ENCODE results near the gene SLC24A3.
A peak's percentile ranks its signal among the peaks of the same experiment; 100 is the strongest.

Gene SLC24A3

DNA sequence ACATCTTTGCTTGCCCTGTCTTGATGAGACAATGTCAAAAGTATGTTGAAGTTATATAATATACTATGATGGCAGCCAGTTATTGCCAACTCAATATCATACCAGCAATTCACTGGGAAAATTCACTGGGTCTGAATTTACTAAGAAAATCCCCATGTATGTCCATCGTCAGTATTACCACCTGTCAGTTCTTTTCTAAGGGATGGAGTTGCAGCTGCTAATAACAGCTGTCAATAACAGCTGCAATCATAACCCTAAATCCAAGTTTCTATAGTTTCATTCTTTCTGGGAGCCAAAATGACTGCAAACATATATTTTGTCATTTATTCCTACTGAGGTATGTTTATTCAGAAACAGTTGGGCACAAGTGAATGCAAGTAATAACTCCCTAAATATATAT, 413.0 kb downstream of the SLC24A3 start:
- Histone ChIP-seq H3K27me3 (ENCODE audit: insufficient read depth, low read length) (no peaks in the 10 kb centered on the region), H4K8ac (ENCODE audit: low read depth, low read length) (no peak overlapping the region), H2BK5ac (ENCODE audit: low read depth, low read length, poor library complexity) (no peak overlapping the region), H3K14ac (ENCODE audit: low read length) (no peak overlapping the region), H3K18ac (ENCODE audit: low read length) (no peak overlapping the region), H4K91ac (ENCODE audit: low read depth, low read length) (no peak overlapping the region), H3K4me1 (ENCODE audit: control insufficient read depth in 1 of 2, insufficient read depth in 2 of 2, low read length in 2 of 2) (no peaks in the 10 kb centered on the region), H3K9me3 (ENCODE audit: insufficient read depth, low read depth, low read length) (no peaks in the 10 kb centered on the region), H2AK5ac (ENCODE audit: low read length) (no peak overlapping the region), H2BK12ac (ENCODE audit: low read length) (no peak overlapping the region), H3K79me2 (ENCODE audit: control insufficient read depth, insufficient read depth, low read length, poor library complexity) (no peaks in the 10 kb centered on the region), H4K12ac (ENCODE audit: low read depth, low read length) (no peak overlapping the region), H3K36me3 (ENCODE audit: control insufficient read depth in 1 of 2, insufficient read depth in 2 of 2, low read length in 2 of 2) (no peaks in the 10 kb centered on the region), H3K4ac (ENCODE audit: low read depth, low read length) (no peak overlapping the region), H3K79me1 (ENCODE audit: low read length) (no peaks in the 10 kb centered on the region), H3K27ac (ENCODE audit: low read depth, low read length) (no peak overlapping the region), H3K23ac (ENCODE audit: low read length) (no peak overlapping the region), H2AFZ (ENCODE audit: insufficient read depth, low read length, poor library complexity) (no peak overlapping the region), H3K4me2 (ENCODE audit: low read length) (no peak overlapping the region), H3K4me3 (ENCODE audit: low read depth, low read length) (no peak overlapping the region), H3K9ac (ENCODE audit: low read length) (no peak overlapping the region), H2BK120ac (ENCODE audit: insufficient read depth, low read length, poor library complexity) (no peak overlapping the region)
- DNase-seq: no peak
- WGBS (ENCODE audit: extremely low coverage, insufficient coverage, insufficient read length): no CpG with 5 or more reads among the region's 1 CpG

DNA sequence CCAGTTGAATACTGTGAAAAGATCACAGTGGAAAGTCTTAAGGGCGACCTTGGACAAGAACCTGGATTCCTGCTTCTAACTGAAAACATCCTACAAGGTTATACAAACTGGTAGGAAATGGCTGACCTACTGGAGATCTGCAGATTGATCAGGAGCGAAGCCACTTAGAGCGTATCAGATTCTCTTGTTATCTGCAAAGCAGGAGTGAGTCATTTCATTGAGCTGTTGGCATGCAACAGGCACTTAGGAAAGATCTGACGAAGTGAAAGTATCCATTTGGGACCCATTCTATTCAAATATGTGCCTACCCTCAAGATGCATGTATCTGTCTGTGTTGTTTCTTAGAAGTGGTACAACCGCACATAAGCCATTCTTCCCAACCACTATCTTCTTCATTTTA, 414.5 kb downstream of the SLC24A3 start:
- H3K9ac ChIP-seq (ENCODE audit: low read length): no peak overlapping the region
- H3K18ac ChIP-seq (ENCODE audit: low read length): no peak overlapping the region
- no peak overlapping the region for H2AFZ ChIP-seq (ENCODE audit: insufficient read depth, low read length, poor library complexity)
- H3K23ac ChIP-seq (ENCODE audit: low read length): no peak overlapping the region
- H2AK5ac ChIP-seq (ENCODE audit: low read length): no peak overlapping the region
- no peaks in the 10 kb centered on the region for H3K36me3 ChIP-seq (ENCODE audit: control insufficient read depth in 1 of 2, insufficient read depth in 2 of 2, low read length in 2 of 2)
- no peaks in the 10 kb centered on the region for H3K27me3 ChIP-seq (ENCODE audit: insufficient read depth, low read length)
- H3K14ac ChIP-seq (ENCODE audit: low read length): no peak overlapping the region
- H3K27ac ChIP-seq (ENCODE audit: low read depth, low read length): no peak overlapping the region
- no peaks in the 10 kb centered on the region for H3K79me1 ChIP-seq (ENCODE audit: low read length)
- H3K79me2 ChIP-seq (ENCODE audit: control insufficient read depth, insufficient read depth, low read length, poor library complexity): no peaks in the 10 kb centered on the region
- no peak overlapping the region for H2BK120ac ChIP-seq (ENCODE audit: insufficient read depth, low read length, poor library complexity)
- no CpG with 5 or more reads among the region's 5 CpGs for WGBS (ENCODE audit: extremely low coverage, insufficient coverage, insufficient read length)
- no peak overlapping the region for H4K12ac ChIP-seq (ENCODE audit: low read depth, low read length)
- no peaks in the 10 kb centered on the region for H3K4me1 ChIP-seq (ENCODE audit: control insufficient read depth in 1 of 2, insufficient read depth in 2 of 2, low read length in 2 of 2)
- peak in 1 of 2 donors; percentile 54 for DNase-seq
- H3K9me3 ChIP-seq (ENCODE audit: insufficient read depth, low read depth, low read length): no peaks in the 10 kb centered on the region
- H3K4me2 ChIP-seq (ENCODE audit: low read length): no peak overlapping the region
- no peak overlapping the region for H4K8ac ChIP-seq (ENCODE audit: low read depth, low read length)
- H4K91ac ChIP-seq (ENCODE audit: low read depth, low read length): no peak overlapping the region
- H3K4me3 ChIP-seq (ENCODE audit: low read depth, low read length): no peak overlapping the region
- no peak overlapping the region for H2BK5ac ChIP-seq (ENCODE audit: low read depth, low read length, poor library complexity)
- H2BK12ac ChIP-seq (ENCODE audit: low read length): no peak overlapping the region
- no peak overlapping the region for H3K4ac ChIP-seq (ENCODE audit: low read depth, low read length)

DNA sequence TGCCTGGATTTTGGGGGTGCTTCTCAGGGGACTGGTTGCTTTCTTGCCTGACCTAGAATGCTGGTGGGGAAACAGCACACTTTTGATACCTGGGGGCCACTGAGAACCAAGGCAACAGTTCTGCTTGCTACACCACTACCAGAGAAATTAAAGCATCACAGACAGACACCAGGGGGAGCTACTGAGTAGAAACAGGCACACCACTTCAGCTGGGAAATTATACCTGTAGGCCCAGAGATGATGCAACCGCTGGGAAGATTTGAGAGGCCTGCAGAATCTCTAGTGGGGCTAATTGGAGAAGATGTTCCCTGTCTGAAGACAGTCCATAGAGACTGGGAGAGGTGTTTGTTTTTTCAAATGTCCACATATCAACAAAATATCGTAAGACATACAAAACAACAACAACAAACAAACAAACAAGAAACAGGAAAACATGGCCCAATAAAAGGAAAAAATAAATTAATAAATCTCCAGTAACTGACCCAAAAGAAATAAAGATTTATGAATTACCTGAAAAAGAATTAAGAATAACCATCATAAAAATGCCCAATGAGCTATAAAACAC, 416.2 kb downstream of the SLC24A3 start:
- H3K4me3 ChIP-seq (ENCODE audit: low read depth, low read length): no peak overlapping the region
- no peak overlapping the region for H2AFZ ChIP-seq (ENCODE audit: insufficient read depth, low read length, poor library complexity)
- no peak overlapping the region for H3K27ac ChIP-seq (ENCODE audit: low read depth, low read length)
- H2BK120ac ChIP-seq (ENCODE audit: insufficient read depth, low read length, poor library complexity): no peak overlapping the region
- H3K79me1 ChIP-seq (ENCODE audit: low read length): no peaks in the 10 kb centered on the region
- no peak overlapping the region for H4K8ac ChIP-seq (ENCODE audit: low read depth, low read length)
- WGBS (ENCODE audit: extremely low coverage, insufficient coverage, insufficient read length): no CpG with 5 or more reads among the region's 2 CpGs
- H3K14ac ChIP-seq (ENCODE audit: low read length): no peak overlapping the region
- no peak overlapping the region for H3K23ac ChIP-seq (ENCODE audit: low read length)
- peak; percentile 64 to 92 for DNase-seq
- no peaks in the 10 kb centered on the region for H3K79me2 ChIP-seq (ENCODE audit: control insufficient read depth, insufficient read depth, low read length, poor library complexity)
- no peak overlapping the region for H2AK5ac ChIP-seq (ENCODE audit: low read length)
- H3K18ac ChIP-seq (ENCODE audit: low read length): no peak overlapping the region
- H3K4ac ChIP-seq (ENCODE audit: low read depth, low read length): no peak overlapping the region
- no peak overlapping the region for H2BK5ac ChIP-seq (ENCODE audit: low read depth, low read length, poor library complexity)
- H4K91ac ChIP-seq (ENCODE audit: low read depth, low read length): no peak overlapping the region
- no peaks in the 10 kb centered on the region for H3K36me3 ChIP-seq (ENCODE audit: control insufficient read depth in 1 of 2, insufficient read depth in 2 of 2, low read length in 2 of 2)
- no peaks in the 10 kb centered on the region for H3K9me3 ChIP-seq (ENCODE audit: insufficient read depth, low read depth, low read length)
- H3K9ac ChIP-seq (ENCODE audit: low read length): no peak overlapping the region
- H3K4me1 ChIP-seq (ENCODE audit: control insufficient read depth in 1 of 2, insufficient read depth in 2 of 2, low read length in 2 of 2): no peaks in the 10 kb centered on the region
- H3K4me2 ChIP-seq (ENCODE audit: low read length): no peak overlapping the region
- H4K12ac ChIP-seq (ENCODE audit: low read depth, low read length): no peak overlapping the region
- no peaks in the 10 kb centered on the region for H3K27me3 ChIP-seq (ENCODE audit: insufficient read depth, low read length)
- H2BK12ac ChIP-seq (ENCODE audit: low read length): no peak overlapping the region

DNA sequence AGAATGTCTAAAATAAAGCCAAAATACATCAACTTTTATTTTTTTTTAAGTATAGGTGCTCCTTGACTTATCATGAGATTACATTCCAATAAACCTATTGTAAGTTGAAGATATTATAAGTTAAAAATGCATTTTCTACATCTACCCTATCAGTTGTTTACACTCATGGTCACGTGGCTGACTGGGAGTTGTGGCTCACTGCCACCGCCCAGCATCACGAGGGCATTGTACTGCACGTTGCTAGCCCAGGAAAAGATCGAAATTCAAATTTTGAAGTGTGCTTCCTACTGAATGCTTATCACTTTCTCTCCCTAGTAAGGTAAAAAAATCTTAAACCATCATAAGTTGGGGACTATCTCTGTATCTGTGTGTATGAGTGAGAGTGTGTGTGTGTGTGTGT, 419.0 kb downstream of the SLC24A3 start:
- Histone ChIP-seq H3K4me3 (ENCODE audit: low read depth, low read length) (no peak overlapping the region), H3K36me3 (ENCODE audit: control insufficient read depth in 1 of 2, insufficient read depth in 2 of 2, low read length in 2 of 2) (no peaks in the 10 kb centered on the region), H2BK120ac (ENCODE audit: insufficient read depth, low read length, poor library complexity) (no peak overlapping the region), H3K79me1 (ENCODE audit: low read length) (no peaks in the 10 kb centered on the region), H3K9me3 (ENCODE audit: insufficient read depth, low read depth, low read length) (no peaks in the 10 kb centered on the region), H4K91ac (ENCODE audit: low read depth, low read length) (no peak overlapping the region), H3K4ac (ENCODE audit: low read depth, low read length) (no peak overlapping the region), H2BK12ac (ENCODE audit: low read length) (no peak overlapping the region), H3K23ac (ENCODE audit: low read length) (no peak overlapping the region), H2BK5ac (ENCODE audit: low read depth, low read length, poor library complexity) (no peak overlapping the region), H4K12ac (ENCODE audit: low read depth, low read length) (no peak overlapping the region), H3K4me2 (ENCODE audit: low read length) (no peak overlapping the region), H2AFZ (ENCODE audit: insufficient read depth, low read length, poor library complexity) (no peak overlapping the region), H3K14ac (ENCODE audit: low read length) (no peak overlapping the region), H3K27ac (ENCODE audit: low read depth, low read length) (no peak overlapping the region), H4K8ac (ENCODE audit: low read depth, low read length) (no peak overlapping the region), H2AK5ac (ENCODE audit: low read length) (no peak overlapping the region), H3K79me2 (ENCODE audit: control insufficient read depth, insufficient read depth, low read length, poor library complexity) (no peaks in the 10 kb centered on the region), H3K18ac (ENCODE audit: low read length) (no peak overlapping the region), H3K27me3 (ENCODE audit: insufficient read depth, low read length) (no peaks in the 10 kb centered on the region), H3K9ac (ENCODE audit: low read length) (no peak overlapping the region), H3K4me1 (ENCODE audit: control insufficient read depth in 1 of 2, insufficient read depth in 2 of 2, low read length in 2 of 2) (no peaks in the 10 kb centered on the region)
- no CpG with 5 or more reads among the region's 5 CpGs for WGBS (ENCODE audit: extremely low coverage, insufficient coverage, insufficient read length)
- no peak for DNase-seq
